ENCODE measurements around the gene CMSS1.

DNA sequence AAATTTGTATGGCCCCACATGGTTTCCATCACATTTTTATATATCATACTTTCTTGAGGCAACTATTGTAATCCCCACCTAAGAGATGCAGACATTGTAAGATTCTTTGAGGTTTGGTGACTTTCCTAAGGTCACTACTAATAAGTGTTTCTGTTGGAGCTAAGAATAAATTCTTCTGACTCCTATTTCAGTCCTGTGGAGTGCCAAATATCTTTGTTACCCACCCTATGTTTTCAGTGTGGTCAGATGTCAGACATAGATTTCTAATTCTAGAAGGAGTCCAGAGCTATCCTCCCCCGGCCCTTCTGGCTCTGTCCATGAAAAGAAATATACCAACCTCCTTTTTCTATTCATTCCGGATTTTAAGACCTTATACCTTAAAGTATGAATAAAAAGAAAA, 342.9 kb downstream of the CMSS1 start:
- TF ChIP-seq, protein P1, sequence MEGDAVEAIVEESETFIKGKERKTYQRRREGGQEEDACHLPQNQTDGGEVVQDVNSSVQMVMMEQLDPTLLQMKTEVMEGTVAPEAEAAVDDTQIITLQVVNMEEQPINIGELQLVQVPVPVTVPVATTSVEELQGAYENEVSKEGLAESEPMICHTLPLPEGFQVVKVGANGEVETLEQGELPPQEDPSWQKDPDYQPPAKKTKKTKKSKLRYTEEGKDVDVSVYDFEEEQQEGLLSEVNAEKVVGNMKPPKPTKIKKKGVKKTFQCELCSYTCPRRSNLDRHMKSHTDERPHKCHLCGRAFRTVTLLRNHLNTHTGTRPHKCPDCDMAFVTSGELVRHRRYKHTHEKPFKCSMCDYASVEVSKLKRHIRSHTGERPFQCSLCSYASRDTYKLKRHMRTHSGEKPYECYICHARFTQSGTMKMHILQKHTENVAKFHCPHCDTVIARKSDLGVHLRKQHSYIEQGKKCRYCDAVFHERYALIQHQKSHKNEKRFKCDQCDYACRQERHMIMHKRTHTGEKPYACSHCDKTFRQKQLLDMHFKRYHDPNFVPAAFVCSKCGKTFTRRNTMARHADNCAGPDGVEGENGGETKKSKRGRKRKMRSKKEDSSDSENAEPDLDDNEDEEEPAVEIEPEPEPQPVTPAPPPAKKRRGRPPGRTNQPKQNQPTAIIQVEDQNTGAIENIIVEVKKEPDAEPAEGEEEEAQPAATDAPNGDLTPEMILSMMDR (IDR thresholded peaks at IDR 0.05; ENCODE audit: insufficient read depth, low read length), result no peak
- TF ChIP-seq GABPA (IDR thresholded peaks at IDR 0.05; ENCODE audit: low read depth) (no peak), POLR2AphosphoS5 (IDR thresholded peaks at IDR 0.05; ENCODE audit: low read depth) (no peak)
